ENCODE measurements around the gene RPRML.

DNA sequence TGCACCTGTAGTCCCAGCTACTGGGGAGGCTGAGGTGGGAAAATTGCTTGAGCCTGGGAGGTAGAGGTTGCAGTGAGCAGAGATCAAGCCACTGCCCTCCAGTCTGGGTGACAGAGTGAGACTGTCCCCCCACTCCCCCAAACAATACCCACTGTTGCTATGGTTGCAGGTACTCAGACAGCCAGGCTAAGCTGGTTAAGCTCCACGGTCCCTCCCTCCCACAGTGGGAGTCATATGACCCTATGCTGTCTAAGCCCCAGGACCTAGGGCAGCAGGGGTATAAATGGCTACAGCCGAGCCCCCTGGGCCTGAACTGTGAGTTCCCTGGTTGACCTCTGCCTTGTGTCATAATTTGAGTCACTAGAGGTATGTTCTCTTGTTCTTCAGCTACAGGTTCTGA, 15.9 kb upstream of the RPRML start:
- TF ChIP-seq, protein P1, sequence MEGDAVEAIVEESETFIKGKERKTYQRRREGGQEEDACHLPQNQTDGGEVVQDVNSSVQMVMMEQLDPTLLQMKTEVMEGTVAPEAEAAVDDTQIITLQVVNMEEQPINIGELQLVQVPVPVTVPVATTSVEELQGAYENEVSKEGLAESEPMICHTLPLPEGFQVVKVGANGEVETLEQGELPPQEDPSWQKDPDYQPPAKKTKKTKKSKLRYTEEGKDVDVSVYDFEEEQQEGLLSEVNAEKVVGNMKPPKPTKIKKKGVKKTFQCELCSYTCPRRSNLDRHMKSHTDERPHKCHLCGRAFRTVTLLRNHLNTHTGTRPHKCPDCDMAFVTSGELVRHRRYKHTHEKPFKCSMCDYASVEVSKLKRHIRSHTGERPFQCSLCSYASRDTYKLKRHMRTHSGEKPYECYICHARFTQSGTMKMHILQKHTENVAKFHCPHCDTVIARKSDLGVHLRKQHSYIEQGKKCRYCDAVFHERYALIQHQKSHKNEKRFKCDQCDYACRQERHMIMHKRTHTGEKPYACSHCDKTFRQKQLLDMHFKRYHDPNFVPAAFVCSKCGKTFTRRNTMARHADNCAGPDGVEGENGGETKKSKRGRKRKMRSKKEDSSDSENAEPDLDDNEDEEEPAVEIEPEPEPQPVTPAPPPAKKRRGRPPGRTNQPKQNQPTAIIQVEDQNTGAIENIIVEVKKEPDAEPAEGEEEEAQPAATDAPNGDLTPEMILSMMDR (IDR thresholded peaks at IDR 0.05) = no peak
- TF ChIP-seq POLR2A (IDR thresholded peaks at IDR 0.05) = no peak
